Measurements from ENCODE around the gene PRIM2.
"Not testable (repeated sequence)": the region's sequence is repeated elsewhere in the genome, so short reads cannot be mapped to it uniquely, and the experiment has no call there.

- TF ChIP-seq, protein P1, sequence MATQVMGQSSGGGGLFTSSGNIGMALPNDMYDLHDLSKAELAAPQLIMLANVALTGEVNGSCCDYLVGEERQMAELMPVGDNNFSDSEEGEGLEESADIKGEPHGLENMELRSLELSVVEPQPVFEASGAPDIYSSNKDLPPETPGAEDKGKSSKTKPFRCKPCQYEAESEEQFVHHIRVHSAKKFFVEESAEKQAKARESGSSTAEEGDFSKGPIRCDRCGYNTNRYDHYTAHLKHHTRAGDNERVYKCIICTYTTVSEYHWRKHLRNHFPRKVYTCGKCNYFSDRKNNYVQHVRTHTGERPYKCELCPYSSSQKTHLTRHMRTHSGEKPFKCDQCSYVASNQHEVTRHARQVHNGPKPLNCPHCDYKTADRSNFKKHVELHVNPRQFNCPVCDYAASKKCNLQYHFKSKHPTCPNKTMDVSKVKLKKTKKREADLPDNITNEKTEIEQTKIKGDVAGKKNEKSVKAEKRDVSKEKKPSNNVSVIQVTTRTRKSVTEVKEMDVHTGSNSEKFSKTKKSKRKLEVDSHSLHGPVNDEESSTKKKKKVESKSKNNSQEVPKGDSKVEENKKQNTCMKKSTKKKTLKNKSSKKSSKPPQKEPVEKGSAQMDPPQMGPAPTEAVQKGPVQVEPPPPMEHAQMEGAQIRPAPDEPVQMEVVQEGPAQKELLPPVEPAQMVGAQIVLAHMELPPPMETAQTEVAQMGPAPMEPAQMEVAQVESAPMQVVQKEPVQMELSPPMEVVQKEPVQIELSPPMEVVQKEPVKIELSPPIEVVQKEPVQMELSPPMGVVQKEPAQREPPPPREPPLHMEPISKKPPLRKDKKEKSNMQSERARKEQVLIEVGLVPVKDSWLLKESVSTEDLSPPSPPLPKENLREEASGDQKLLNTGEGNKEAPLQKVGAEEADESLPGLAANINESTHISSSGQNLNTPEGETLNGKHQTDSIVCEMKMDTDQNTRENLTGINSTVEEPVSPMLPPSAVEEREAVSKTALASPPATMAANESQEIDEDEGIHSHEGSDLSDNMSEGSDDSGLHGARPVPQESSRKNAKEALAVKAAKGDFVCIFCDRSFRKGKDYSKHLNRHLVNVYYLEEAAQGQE (IDR thresholded peaks at IDR 0.05; ENCODE audit: unreplicated experiment) = not testable (repeated sequence)
- TF ChIP-seq, protein P2, sequence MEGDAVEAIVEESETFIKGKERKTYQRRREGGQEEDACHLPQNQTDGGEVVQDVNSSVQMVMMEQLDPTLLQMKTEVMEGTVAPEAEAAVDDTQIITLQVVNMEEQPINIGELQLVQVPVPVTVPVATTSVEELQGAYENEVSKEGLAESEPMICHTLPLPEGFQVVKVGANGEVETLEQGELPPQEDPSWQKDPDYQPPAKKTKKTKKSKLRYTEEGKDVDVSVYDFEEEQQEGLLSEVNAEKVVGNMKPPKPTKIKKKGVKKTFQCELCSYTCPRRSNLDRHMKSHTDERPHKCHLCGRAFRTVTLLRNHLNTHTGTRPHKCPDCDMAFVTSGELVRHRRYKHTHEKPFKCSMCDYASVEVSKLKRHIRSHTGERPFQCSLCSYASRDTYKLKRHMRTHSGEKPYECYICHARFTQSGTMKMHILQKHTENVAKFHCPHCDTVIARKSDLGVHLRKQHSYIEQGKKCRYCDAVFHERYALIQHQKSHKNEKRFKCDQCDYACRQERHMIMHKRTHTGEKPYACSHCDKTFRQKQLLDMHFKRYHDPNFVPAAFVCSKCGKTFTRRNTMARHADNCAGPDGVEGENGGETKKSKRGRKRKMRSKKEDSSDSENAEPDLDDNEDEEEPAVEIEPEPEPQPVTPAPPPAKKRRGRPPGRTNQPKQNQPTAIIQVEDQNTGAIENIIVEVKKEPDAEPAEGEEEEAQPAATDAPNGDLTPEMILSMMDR (conservative IDR thresholded peaks at IDR 0.05; ENCODE audit: low read depth in 2 of 2) = not testable (repeated sequence)
- not testable (repeated sequence) for TF ChIP-seq EZH2 (IDR thresholded peaks at IDR 0.05; ENCODE audit: low read depth, unreplicated experiment); POLR2AphosphoS5 (IDR thresholded peaks at IDR 0.05; ENCODE audit: low read depth); CREB1 (CRISPR knock-in tag; IDR thresholded peaks at IDR 0.05; ENCODE audit: low read depth)
Measured at GRCh38 chr6:57475656-57476055, 158.2 kb downstream of the PRIM2 start.

Data from GM23338 (cell line).